H1 (cell line): Measurements from ENCODE around the gene TMEM169. TPM values are rescaled to one million over a fixed set of nuclear protein-coding genes. Genes with fewer than 3 reads are reported as not detected.

Experiments
- CTCF ChIA-PET: fragments of 300-600 bp; sonication (Branson Sonifier 250); formaldehyde crosslinking; loops from one replicate; lab custom pipeline; 2021; ENCODE audit not compliant: partially characterized antibody; lab: Charles Lee
- POLR2A ChIA-PET: fragments of 300-600 bp; sonication (Branson Sonifier 250); formaldehyde crosslinking; loops from one replicate; lab custom pipeline; 2021; ENCODE audit warnings: inconsistent platforms; ENCODE audit not compliant: partially characterized antibody; lab: Charles Lee
- DNase-seq, 2 experiments: peaks; one replicate each; pipeline versions ENCODE4 v3.0.0 to v3.0.0-alpha.2; 2010 to 2022; ENCODE audit warnings: low spot score in 2 of 2, low read depth in 1 of 2, mixed read lengths in 1 of 2
- FAIRE-seq: peaks from 2 replicates; lab custom pipeline; 2011; peaks lifted over from hg19 to GRCh38; lab: Jason Lieb, UNC
- H2AFZ ChIP-seq: 2 replicates; pipeline ENCODE4 v1.8.1; 2012; ENCODE audit warnings: low read length, inconsistent platforms
- H2AK5ac ChIP-seq: 2 replicates; pipeline ENCODE4 v1.6.1; 2013; ENCODE audit warnings: low read depth, low read length
- H2BK120ac ChIP-seq: replicated peaks from 2 replicates; pipeline ENCODE3; 2013; ENCODE audit warnings: low read depth, low read length, inconsistent platforms
- H2BK12ac ChIP-seq: 2 replicates; pipeline ENCODE4 v1.6.1; 2013; ENCODE audit warnings: low read depth, low read length
- H2BK15ac ChIP-seq: 2 replicates; pipeline ENCODE4 v1.6.1; 2013; ENCODE audit warnings: low read length
- H2BK20ac ChIP-seq: 2 replicates; pipeline ENCODE4 v1.6.1; 2013; ENCODE audit warnings: low read length
- H2BK5ac ChIP-seq: 2 replicates; pipeline ENCODE4 v1.6.1; 2013; ENCODE audit warnings: low read depth, low read length
- H3K14ac ChIP-seq: 2 replicates; pipeline ENCODE4 v1.6.1; 2013; ENCODE audit warnings: inconsistent platforms; ENCODE audit not compliant: insufficient read length
- H3K18ac ChIP-seq: 2 replicates; pipeline ENCODE4 v1.6.1; 2013; ENCODE audit warnings: low read length; ENCODE audit errors: extremely low read depth
- H3K23ac ChIP-seq: 2 replicates; pipeline ENCODE4 v1.6.1; 2013; ENCODE audit warnings: inconsistent platforms; ENCODE audit not compliant: insufficient read length
- H3K23me2 ChIP-seq: 2 replicates; pipeline ENCODE4 v1.6.1; 2013; ENCODE audit warnings: low read depth, low read length
- H3K27ac ChIP-seq: 2 replicates; pipeline ENCODE4 v1.6.1; 2011; ENCODE audit warnings: low read depth, low read length, inconsistent platforms
- H3K27me3 ChIP-seq, 4 experiments: replicated peaks in 1 of 4; 1 replicate in 1 of 4; 2 replicates in 3 of 4; pipeline versions ENCODE4 v1.6.1 to v1.8.1; 2011 to 2013; ENCODE audit warnings: low read length in 3 of 4, mild to moderate bottlenecking in 3 of 4, inconsistent platforms in 2 of 4, mixed read lengths in 2 of 4, moderate library complexity in 1 of 4; ENCODE audit not compliant: control insufficient read depth in 3 of 4, insufficient read depth in 3 of 4; ENCODE audit errors: extremely low read depth in 1 of 4
- H3K36me3 ChIP-seq, 4 experiments: 2 replicates each; pipeline versions ENCODE4 v1.6.1 to v1.8.1; 2011 to 2013; ENCODE audit warnings: mild to moderate bottlenecking in 4 of 4, low read length in 3 of 4, moderate library complexity in 2 of 4, control low read depth in 1 of 4, inconsistent platforms in 1 of 4; ENCODE audit not compliant: insufficient read depth in 4 of 4, control insufficient read depth in 2 of 4
- H3K4ac ChIP-seq: replicated peaks from 2 replicates; pipeline ENCODE3; 2013; ENCODE audit warnings: low read length, low read depth, mixed read lengths, inconsistent platforms; ENCODE audit not compliant: insufficient read length
- H3K4me1 ChIP-seq, 4 experiments: replicated peaks in 1 of 4; 1 replicate in 1 of 4; 2 replicates in 3 of 4; pipeline versions ENCODE4 v1.6.1 to v1.8.1; 2011 to 2013; ENCODE audit warnings: low read length in 3 of 4, inconsistent platforms in 2 of 4, mixed read lengths in 1 of 4; ENCODE audit not compliant: insufficient read depth in 4 of 4, control insufficient read depth in 3 of 4
- H3K4me2 ChIP-seq, 2 experiments: 2 replicates each; pipeline versions ENCODE4 v1.6.1 to v1.8.1; 2011 to 2013; ENCODE audit warnings: low read depth in 2 of 2, low read length in 2 of 2, control low read depth in 1 of 2, inconsistent platforms in 1 of 2, mild to moderate bottlenecking in 1 of 2; ENCODE audit not compliant: insufficient read depth in 1 of 2
- H3K4me3 ChIP-seq, 4 experiments: fragments of 200-600, 300-600 bp in 1 of 4; sonication (generic), shearing (Covaris generic), sonication (Bioruptor Twin) in 1 of 4; 2 replicates each; pipeline versions ENCODE4 v1.5.1 to v1.8.1; 2011 to 2016; ENCODE audit warnings: low read length in 4 of 4, low read depth in 3 of 4, control low read depth in 2 of 4, inconsistent platforms in 2 of 4, mild to moderate bottlenecking in 2 of 4, mixed read lengths in 1 of 4, moderate library complexity in 1 of 4; ENCODE audit not compliant: insufficient read depth in 2 of 4; ENCODE audit errors: extremely low read depth in 1 of 4
- H3K56ac ChIP-seq: replicated peaks from 2 replicates; pipeline ENCODE3; 2013; ENCODE audit warnings: low read depth, mild to moderate bottlenecking, mixed read lengths, low read length, inconsistent platforms; ENCODE audit not compliant: insufficient read length
- H3K79me1 ChIP-seq: 2 replicates; pipeline ENCODE4 v1.6.1; 2013; ENCODE audit warnings: low read depth, low read length, control low read depth
- H3K79me2 ChIP-seq, 2 experiments: 2 replicates each; pipeline versions ENCODE4 v1.6.1 to v1.8.1; 2012 to 2013; ENCODE audit warnings: low read length in 2 of 2, mild to moderate bottlenecking in 2 of 2, inconsistent platforms in 1 of 2; ENCODE audit not compliant: insufficient read depth in 2 of 2, control insufficient read depth in 1 of 2
- H3K9ac ChIP-seq, 4 experiments: replicated peaks in 1 of 4; 1 replicate in 1 of 4; 2 replicates in 3 of 4; pipeline versions ENCODE4 v1.6.1 to v1.8.1; 2011 to 2013; ENCODE audit warnings: low read depth in 3 of 4, low read length in 3 of 4, control low read depth in 2 of 4, mild to moderate bottlenecking in 2 of 4, moderate library complexity in 2 of 4, inconsistent platforms in 1 of 4; ENCODE audit errors: extremely low read depth in 1 of 4
- H3K9me3 ChIP-seq, 2 experiments: 2 replicates each; pipeline versions ENCODE4 v1.6.1 to v1.8.1; 2012 to 2013; ENCODE audit warnings: mild to moderate bottlenecking in 2 of 2, moderate library complexity in 2 of 2, control low read depth in 1 of 2, inconsistent platforms in 1 of 2, low read depth in 1 of 2, low read length in 1 of 2, mixed read lengths in 1 of 2; ENCODE audit not compliant: insufficient read depth in 2 of 2
- H4K20me1 ChIP-seq, 2 experiments: replicated peaks in 1 of 2; 2 replicates each; pipeline versions ENCODE3 to v1.8.1; 2011 to 2013; ENCODE audit warnings: inconsistent platforms in 2 of 2, low read length in 2 of 2, mild to moderate bottlenecking in 1 of 2; ENCODE audit not compliant: insufficient read depth in 2 of 2, control insufficient read depth in 1 of 2
- H4K5ac ChIP-seq: 2 replicates; pipeline ENCODE4 v1.6.1; 2013; ENCODE audit warnings: low read length, low read depth, mixed read lengths, inconsistent platforms; ENCODE audit not compliant: insufficient read length
- H4K8ac ChIP-seq: 2 replicates; pipeline ENCODE4 v1.8.0; 2013; ENCODE audit warnings: mild to moderate bottlenecking, moderate library complexity, low read length, inconsistent platforms; ENCODE audit not compliant: insufficient read depth; ENCODE audit errors: extremely low read depth
- H4K91ac ChIP-seq: replicated peaks from 2 replicates; pipeline ENCODE3; 2013; ENCODE audit warnings: low read length, mixed read lengths, inconsistent platforms; ENCODE audit not compliant: insufficient read length
- E2F6 ChIP-seq: IDR thresholded peaks from 2 replicates; pipeline ENCODE4 v1.6.1; 2012; ENCODE audit warnings: inconsistent platforms
- NRF1 ChIP-seq: IDR thresholded peaks from 2 replicates; pipeline ENCODE4 v1.6.1; 2011; ENCODE audit warnings: mild to moderate bottlenecking, low read depth, low read length, improper control_type of control experiment
- POLR2A ChIP-seq, 2 experiments: IDR thresholded peaks; 1 replicate in 1 of 2; 2 replicates in 1 of 2; pipeline ENCODE4 v1.6.1; 2011; ENCODE audit warnings: low read depth in 2 of 2, low read length in 2 of 2, mild to moderate bottlenecking in 2 of 2; ENCODE audit errors: control extremely low read depth in 1 of 2
- WGBS, 2 experiments: shearing (Covaris generic) in 1 of 2; methylation state at CpG; one replicate each; pipeline versions ENCODE4 v1.1.6 to v1.1.7; 2013 to 2015; ENCODE audit warnings: low lambda C conversion rate in 2 of 2, mixed read lengths in 2 of 2, inconsistent platforms in 1 of 2, low coverage in 1 of 2, missing lambda C conversion rate in 1 of 2; ENCODE audit not compliant: insufficient replicate concordance in 2 of 2, insufficient coverage in 1 of 2, insufficient read length in 1 of 2; ENCODE audit errors: extremely low coverage in 1 of 2, missing lambda C conversion rate in 1 of 2; 5-methylcytosine and 5-hydroxymethylcytosine counted together
- polyA plus RNA-seq, 7 experiments: library from polyadenylated mRNA; depleted of rRNA in 3 of 7; stranded (reverse) in 5 of 7; unstranded in 2 of 7; fragments of >200 nt in 5 of 7; fragments of 200-250 nt in 2 of 7; gene quantifications; 1 replicate in 5 of 7; 2 replicates in 1 of 7; 4 replicates in 1 of 7; pipeline versions ENCODE4 v1.2.1 to v1.2.3, GENCODE V29; 2011 to 2013; ENCODE audit warnings: missing spikeins in 2 of 7, mixed read lengths in 2 of 7
- total RNA-seq: library from RNA; stranded (reverse); fragmentation: NEBNext Ultra II Directional; extraction: Animal tissue kit (Norgen Biotek cat#: 25700); gene quantifications from 2 replicates; pipeline ENCODE4 v1.2.1, GENCODE V29; 2021

Gene TMEM169
- total and polyA plus RNA-seq, 2 of the 8 experiments (the other 6 are each of a cell fraction or from before 2014, with no cell fraction given): 0.41 to 2.4 TPM

- H4K5ac ChIP-seq: no peak overlapping the region
- POLR2A ChIA-PET: interaction anchor here (1.4 to 8.1 kb wide), 5 partner anchors 9 to 22 kb away, joined by 5 to 101 read pairs (median 15); no protein-coding TSS in a partner anchor
- no peak overlapping the region for H3K56ac ChIP-seq
- FAIRE-seq (no peak), DNase-seq (no peak)
- no peak overlapping the region for H3K18ac ChIP-seq
- no peak overlapping the region for H2AK5ac ChIP-seq
- H3K27me3 ChIP-seq: no peaks in the 10 kb centered on the region
- peaks cover 0 to 33% of the 10 kb centered on the region in 2 experiments; a peak in 2 of 4 replicates for H3K79me2 ChIP-seq
- H4K20me1 ChIP-seq: peaks cover 5 to 15% of the 10 kb centered on the region in 2 experiments
- no peak overlapping the region for H2AFZ ChIP-seq
- H3K4me1 ChIP-seq: no peaks in the 10 kb centered on the region
- H2BK5ac ChIP-seq: no peak overlapping the region
- no peak overlapping the region for H3K27ac ChIP-seq
- no peak overlapping the region for H3K9ac ChIP-seq
- no peak overlapping the region for H3K23ac ChIP-seq
- no peak overlapping the region for H3K4ac ChIP-seq
- no peak overlapping the region for H3K14ac ChIP-seq
- TF ChIP-seq E2F6 (no peak), NRF1 (no peak), POLR2A (IDR thresholded peaks at IDR 0.05; ENCODE audit: control extremely low read depth in 1 of 2, low read depth in 2 of 2, low read length in 2 of 2) (0 out of 3 replicates have a peak, but pooled peaks of 1 of the 2 experiments have one; percentile 10)
- H2BK20ac ChIP-seq: no peak overlapping the region
- no peak overlapping the region for H2BK15ac ChIP-seq
- WGBS, 2 experiments: 92% methylated on average over 1 of the region's 1 CpG; no CpG with 5 or more reads in 1 of the 2 experiments
- no peak overlapping the region for H3K4me2 ChIP-seq
- CTCF ChIA-PET: interaction anchor here (1.2 to 1.8 kb wide), 2 partner anchors 16 to 30 kb away, joined by 4 read pairs; no protein-coding TSS in a partner anchor
- no peak overlapping the region for H4K8ac ChIP-seq
- no peaks in the 10 kb centered on the region for H3K9me3 ChIP-seq
- no peak overlapping the region for H4K91ac ChIP-seq
- H2BK120ac ChIP-seq: no peak overlapping the region
- no peaks in the 10 kb centered on the region; the same call in 1 of the 2 replicates for H3K23me2 ChIP-seq
- no peak overlapping the region for H3K4me3 ChIP-seq
- no peaks in the 10 kb centered on the region for H3K79me1 ChIP-seq
- H2BK12ac ChIP-seq: no peak overlapping the region
- H3K36me3 ChIP-seq: peaks cover 33 to 96% (median 74%) of the 10 kb centered on the region in 4 experiments
Observed at GRCh38 chr2:216144372-216144771, 62.7 kb downstream of the TMEM169 start.
